GM19328 (cell line): ENCODE data around the gene SPIC.
A peak's percentile ranks its signal among the peaks of the same experiment; 100 is the strongest.
"Not testable (repeated sequence)": the region's sequence is repeated elsewhere in the genome, so short reads cannot be mapped to it uniquely, and the experiment has no call there.

Source experiments
- ATAC-seq: cut with Tn5 transposase; IDR thresholded peaks from one replicate; pipeline ENCODE4 v1.9.1; 2021; ENCODE audit warnings: mild to moderate bottlenecking, moderate library complexity; ENCODE audit not compliant: unreplicated experiment

SPIC gene

DNA sequence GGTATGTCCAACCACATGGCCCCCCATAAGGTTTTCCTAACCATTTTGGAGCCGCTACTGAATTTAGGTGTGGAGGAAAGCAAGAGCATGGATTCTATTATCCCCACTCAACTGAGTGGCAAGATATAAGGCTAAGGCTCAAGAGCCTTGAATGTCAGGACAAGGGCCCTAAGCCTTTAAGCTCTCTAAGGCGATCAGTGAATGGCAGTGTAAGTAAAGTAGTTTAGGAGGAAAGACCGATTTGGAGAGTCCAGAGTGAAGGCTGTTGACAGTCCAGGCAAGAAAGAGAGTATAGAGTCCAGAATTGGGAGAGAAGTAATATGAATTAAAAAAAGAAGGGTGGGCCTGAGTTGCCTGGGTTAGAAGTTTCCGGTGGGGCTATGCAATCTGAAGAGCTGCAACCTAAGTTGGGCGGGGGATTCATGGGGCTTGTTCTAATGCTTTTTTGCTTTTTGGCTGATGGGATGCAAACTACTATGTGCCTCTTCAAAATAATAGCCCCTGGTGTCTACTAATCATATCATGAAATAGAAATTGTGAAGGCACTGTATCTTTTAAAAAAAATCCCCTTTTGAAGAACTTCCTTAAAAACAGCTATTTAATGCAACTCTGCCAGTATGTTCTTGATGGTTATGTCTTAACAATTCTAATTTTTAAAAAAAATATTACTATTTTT lies at the start of gene SPIC:
Gene SPIC, plus strand, starts transcription at position 626 of the 676 bp plus-strand sequence. CDS start 1,569 bp downstream, outside the sequence.
- ATAC-seq, result no peak

GRCh38 chr12:101430456-101430855 lies 44.7 kb upstream of the SPIC start:
- ATAC-seq, result no peak

- ATAC-seq, result no peak
Observed at GRCh38 chr12:101436136-101436535, 39.0 kb upstream of the SPIC start.

DNA sequence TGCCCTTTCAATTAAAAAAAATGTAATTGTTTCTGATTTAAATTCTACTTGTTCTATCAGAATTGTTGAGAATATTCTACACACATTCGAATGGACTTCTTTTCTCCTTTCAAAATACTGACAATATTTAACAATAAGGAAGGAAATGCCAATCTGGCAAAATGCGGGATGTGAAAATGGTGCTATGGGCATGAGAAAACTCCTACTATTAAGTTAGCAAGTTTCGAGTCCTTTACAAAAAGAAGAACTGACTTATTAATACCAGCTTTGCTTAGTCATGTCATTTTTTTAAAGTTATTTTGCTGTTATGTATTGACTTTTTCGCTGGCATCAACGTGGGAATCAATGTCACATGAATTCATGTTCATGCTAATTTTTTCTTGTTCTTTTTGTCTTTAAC lies 35.9 kb upstream of the SPIC start:
- no peak for ATAC-seq

- no peak for ATAC-seq
Observed at GRCh38 chr12:101441461-101442224, 33.5 kb upstream of the SPIC start.

DNA sequence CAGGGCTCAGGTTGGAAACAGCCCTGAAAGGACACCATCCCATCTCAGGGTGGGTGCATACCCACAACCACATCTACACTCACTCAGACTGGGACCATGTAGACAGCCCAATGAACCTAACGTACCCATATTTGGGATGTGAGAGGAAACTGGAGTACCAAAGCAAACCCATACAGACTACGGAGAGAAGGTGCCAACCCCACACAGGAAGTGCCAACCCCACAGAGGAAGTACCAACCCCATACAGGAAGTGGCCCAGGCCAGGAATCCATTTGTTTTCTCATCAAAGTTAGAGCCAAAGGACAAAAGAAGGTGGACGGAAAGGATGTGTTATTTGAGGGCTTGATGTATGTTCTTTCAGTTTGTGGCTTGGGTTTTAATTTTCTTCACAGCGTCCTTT lies 19.5 kb upstream of the SPIC start:
- ATAC-seq, result no peak

DNA sequence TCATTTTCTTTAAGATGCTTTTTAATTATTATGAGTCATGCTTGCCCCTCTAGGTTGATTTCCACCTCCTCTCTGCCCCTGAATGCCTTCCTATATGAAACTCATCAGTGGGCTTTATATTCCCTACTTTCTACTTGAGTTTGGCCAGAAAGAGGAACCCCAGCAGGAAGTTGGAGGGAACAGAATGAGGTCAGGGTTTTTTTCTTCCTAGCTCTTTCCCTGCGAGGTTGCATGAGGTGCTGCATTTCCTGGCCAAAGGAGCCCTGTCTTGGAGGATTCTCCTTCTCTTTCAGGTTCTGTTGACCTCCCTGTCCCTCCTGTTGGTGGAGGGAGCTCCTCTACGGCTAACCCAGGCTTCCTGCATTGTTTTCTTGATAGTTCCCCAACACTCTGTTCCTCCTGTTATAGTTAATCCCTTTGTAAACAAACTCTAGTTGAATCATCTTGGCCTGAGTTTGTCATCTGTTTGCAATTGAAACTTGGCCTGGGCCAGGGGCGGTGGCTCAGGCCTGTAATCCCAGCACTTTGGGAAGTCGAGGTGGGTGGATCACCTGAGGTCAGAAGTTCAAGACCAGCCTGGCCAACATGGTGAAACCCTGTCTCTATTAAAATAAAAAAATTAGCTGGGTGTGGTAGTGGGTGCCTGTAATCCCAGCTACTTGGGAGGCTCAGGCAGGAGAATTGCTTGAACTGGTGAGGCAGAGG lies 15.3 kb upstream of the SPIC start:
- no peak for ATAC-seq

DNA sequence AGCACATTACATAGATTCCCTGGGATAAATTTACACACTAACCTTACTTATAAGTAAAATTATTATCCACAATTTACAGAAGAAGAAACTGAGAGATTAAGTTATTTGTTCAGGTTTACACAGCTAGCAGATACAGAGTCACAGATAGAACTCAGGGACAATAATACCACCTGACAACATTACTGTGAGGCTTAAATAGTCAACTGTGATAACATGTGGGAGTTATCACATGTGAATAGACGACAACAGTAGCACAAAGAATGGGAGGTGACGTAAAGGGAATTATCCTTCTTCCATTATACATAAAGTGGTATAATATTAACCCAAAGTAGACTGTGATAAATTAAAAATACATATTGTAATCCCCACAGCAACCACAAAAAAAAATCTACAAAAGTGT lies 6.2 kb upstream of the SPIC start:
- no peak for ATAC-seq

DNA sequence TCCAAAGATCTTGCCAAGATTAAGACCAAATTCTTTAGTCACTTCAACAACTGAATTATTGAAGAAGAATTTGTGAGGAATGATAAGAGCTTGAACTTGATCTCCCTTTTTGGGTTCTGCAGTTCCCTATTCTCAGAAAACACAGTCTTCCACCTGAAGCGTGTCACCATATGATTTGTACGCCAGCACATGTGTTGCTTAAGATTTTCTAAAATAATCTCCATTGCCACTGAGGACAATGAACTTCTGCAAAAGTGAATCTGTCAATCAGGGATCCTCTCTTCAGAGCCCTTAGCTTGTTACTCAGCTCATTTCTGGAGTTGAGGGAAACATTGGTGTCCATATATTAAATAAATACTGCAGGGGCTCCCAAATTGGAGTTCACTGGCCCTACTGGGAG lies 4.2 kb upstream of the SPIC start:
- ATAC-seq, result no peak

- not testable (repeated sequence) for ATAC-seq
Observed at GRCh38 chr12:101471878-101472277, 3.3 kb upstream of the SPIC start.

DNA sequence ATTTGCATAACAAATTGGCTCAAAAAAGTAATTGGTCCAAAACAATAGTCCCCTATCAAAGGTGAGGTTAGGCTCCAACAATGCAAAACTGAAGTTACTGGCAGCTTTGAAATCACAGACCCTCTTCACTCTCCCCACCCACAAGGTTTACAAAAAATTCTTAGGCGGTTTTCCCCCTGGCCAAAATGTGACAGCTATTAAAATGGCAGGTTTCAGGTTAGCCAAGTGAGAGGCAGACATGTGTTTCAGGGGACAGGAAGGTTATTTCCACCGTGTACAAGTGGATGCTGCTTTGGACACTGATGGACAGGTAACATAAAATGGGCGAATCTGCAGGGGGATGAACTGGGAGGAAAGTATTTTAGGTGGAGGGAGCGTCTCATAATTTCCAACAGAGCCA lies 888 bp upstream of the SPIC start:
- ATAC-seq, result no peak

DNA sequence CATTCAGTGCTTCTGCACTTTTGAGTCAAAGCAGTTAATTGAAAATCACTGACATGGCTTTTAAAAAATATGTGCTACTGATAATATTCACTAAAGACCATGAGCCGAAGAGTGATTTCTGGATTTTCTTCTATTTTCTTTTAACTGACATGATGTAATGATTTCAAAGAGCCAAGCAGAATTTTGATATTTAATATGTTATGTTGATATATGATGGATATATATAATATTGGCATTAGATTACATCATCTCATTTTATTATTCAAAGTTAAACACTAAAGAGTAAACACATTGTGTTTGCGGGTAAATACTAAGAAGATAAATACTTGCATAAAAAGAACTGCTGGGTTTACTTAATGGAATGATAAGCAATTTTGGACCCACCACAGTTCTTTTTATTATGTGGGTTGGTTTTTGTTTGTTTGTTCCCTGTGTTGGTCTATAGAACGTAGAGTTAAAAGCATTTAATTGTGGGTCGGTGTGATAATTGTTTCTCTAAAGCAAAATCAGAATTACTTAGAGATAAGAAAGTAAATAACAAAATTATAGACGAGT lies 692 bp downstream of the SPIC start:
- no peak for ATAC-seq

DNA sequence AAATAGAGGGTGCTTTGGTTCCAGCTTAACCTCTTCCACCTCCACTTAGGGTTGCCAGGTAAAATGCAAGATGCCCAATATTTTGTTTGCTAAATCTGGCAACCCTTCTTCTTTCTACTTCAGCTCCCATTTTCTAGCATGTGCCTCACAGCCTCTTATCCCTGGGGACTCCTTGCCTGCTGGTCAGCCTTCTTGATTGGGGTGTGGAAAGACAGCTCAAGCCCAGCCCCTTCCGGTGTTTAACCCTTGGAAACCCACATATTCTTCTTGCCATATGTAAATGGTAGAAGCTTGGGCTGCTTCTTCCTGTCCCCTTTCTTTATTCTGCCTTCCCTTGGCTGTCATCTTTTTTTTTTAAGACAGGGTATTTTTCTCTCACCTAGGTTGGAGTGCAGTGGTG lies 5.7 kb downstream of the SPIC start:
- ATAC-seq, result no peak

GRCh38 chr12:101485021-101485420 lies 9.9 kb downstream of the SPIC start:
- ATAC-seq, result no peak

- ATAC-seq, result no peak
Observed at GRCh38 chr12:101488469-101488868, 13.3 kb downstream of the SPIC start.

DNA sequence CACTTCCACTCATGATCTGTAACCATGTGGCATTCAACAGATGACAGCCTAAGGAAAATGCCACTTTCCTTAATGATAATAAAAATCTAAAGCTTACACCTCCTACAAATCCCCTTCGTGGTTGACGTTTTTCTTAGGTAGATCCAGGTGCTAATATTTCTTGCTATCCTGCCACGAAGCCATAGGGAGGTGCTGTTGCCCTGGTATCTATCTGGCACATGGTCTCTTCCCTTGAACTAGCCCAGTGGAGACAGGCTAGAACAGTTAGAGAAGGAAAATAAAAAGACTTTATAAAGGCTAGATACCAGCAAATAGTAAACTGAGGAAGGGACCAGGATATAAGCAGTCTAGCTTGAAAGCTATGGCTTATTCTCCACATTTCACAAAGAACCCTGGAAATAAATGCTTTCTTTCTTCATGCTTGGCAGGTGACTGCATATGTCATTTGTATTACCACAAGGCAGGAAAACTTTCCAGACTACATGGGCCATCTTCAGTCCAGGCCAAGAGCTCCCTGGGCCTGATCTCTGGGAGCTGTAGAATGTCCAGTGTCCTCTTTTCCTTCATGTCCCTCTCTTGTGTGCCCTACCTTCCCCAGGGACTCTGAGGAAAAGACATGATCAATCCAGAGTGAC lies 15.3 kb downstream of the SPIC start:
- ATAC-seq, result peak; percentile 60

GRCh38 chr12:101491329-101491728 lies 16.2 kb downstream of the SPIC start:
- no peak for ATAC-seq

- no peak for ATAC-seq
Observed at GRCh38 chr12:101493556-101493955, 18.4 kb downstream of the SPIC start.

DNA sequence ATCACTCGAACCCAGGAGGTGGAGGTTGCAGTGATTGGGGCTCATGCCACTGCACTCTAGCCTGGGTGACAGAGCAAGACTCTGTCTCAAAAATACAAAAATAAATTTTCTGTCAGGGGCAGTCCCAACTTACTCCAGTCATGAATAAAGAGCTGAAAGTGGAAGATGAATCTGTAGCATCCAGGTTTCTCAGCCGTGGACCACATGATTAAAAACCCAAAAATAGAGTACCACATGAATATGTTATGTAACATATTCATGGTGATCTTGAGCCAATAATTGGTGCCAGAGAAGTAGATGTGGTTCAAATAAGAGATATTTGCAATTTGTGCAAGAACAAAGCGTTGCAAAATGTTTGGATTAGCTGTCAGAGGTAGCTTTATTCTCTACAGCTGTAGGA lies 23.1 kb downstream of the SPIC start:
- ATAC-seq, result no peak

DNA sequence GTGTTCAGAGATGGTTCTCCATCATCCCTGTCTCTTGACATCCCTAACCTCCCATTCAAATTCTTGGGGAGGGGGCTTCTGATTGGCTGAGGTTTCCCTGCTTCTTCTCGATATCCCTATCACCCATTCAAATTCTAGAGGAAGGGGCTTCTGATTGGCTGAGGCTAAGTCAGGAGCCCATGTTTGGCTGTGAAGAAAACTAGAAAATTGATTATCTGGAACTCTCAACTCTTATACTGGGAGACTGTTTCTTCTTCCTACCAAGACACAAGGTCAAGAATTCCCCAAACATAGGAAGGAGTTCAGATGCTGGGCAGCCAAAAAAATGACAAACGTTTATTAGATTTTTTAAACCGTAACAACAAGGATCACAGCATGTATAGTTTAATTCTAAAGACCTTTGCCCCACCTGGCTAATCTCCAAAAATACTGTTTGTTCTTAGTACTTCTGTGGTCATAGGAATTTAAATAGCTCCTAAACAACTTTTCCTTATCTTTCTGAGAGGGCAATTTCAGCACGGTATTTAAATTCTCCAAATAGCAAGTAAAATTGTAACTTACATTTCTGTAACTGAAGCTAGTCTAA lies 26.4 kb downstream of the SPIC start:
- ATAC-seq, result no peak

GRCh38 chr12:101521136-101521535 lies 46.0 kb downstream of the SPIC start:
- no peak for ATAC-seq
